Neural progenitor cell (in vitro differentiated cells): ENCODE results near the gene OR10G2. TPM values are rescaled to one million over a fixed set of nuclear protein-coding genes. Genes with fewer than 3 reads are reported as not detected.
A peak's percentile ranks its signal among the peaks of the same experiment; 100 is the strongest.

Experiments used
- DNase-seq: peaks from one replicate; pipeline ENCODE4 v3.0.0-alpha.2; 2016; ENCODE audit warnings: low spot score
- H2AFZ ChIP-seq: fragments of 200-600 bp; sonication (generic); replicated peaks from 2 replicates; pipeline ENCODE4 v1.6.1; 2016; ENCODE audit warnings: antibody characterized with exemption
- H3F3A ChIP-seq: fragments of 200-600 bp; sonication (generic); 2 replicates; pipeline ENCODE4 v1.6.1; 2016; ENCODE audit warnings: antibody characterized with exemption, low read depth
- H3K27ac ChIP-seq: fragments of 200-600 bp; sonication (generic); 2 replicates; pipeline ENCODE4 v1.5.1; 2016; ENCODE audit warnings: mild to moderate bottlenecking
- H3K27me3 ChIP-seq: fragments of 200-600 bp; sonication (generic); 2 replicates; pipeline ENCODE4 v1.6.1; 2016; ENCODE audit warnings: mild to moderate bottlenecking, moderate library complexity
- H3K36me3 ChIP-seq: fragments of 200-600 bp; sonication (generic); 2 replicates; pipeline ENCODE4 v1.5.1; 2016
- H3K4me1 ChIP-seq: fragments of 200-600 bp; sonication (generic); 2 replicates; pipeline ENCODE4 v1.6.1; 2016; ENCODE audit warnings: mixed run types
- H3K4me2 ChIP-seq: fragments of 200-600 bp; sonication (generic); 2 replicates; pipeline ENCODE4 v1.6.1; 2016
- H3K4me3 ChIP-seq: fragments of 200-600 bp; sonication (generic); 2 replicates; pipeline ENCODE4 v1.5.1; 2016
- H3K79me2 ChIP-seq: fragments of 200-600 bp; sonication (generic); 2 replicates; pipeline ENCODE4 v1.6.1; 2016; ENCODE audit warnings: low read depth
- H3K9ac ChIP-seq: fragments of 200-600 bp; sonication (generic); 2 replicates; pipeline ENCODE4 v1.6.1; 2016
- H3K9me3 ChIP-seq: fragments of 200-600 bp; sonication (generic); 2 replicates; pipeline ENCODE4 v1.5.1; 2016; ENCODE audit warnings: low read depth
- H4K20me1 ChIP-seq: fragments of 200-600 bp; sonication (generic); 2 replicates; pipeline ENCODE4 v1.6.1; 2016; ENCODE audit warnings: low read depth
- H3K27ac Mint-ChIP-seq: 3 replicates; pipeline ENCODE4 v1.8.0; 2021; ENCODE audit warnings: mixed read lengths
- H3K27me3 Mint-ChIP-seq: 2 replicates; pipeline ENCODE4 v1.8.0; 2022; ENCODE audit warnings: low read depth, mild to moderate bottlenecking, inconsistent platforms, moderate library complexity, mixed read lengths; ENCODE audit not compliant: insufficient read depth
- H3K36me3 Mint-ChIP-seq: 3 replicates; pipeline ENCODE4 v1.8.0; 2021; ENCODE audit warnings: mixed read lengths
- H3K4me1 Mint-ChIP-seq: 3 replicates; pipeline ENCODE4 v1.8.0; 2021; ENCODE audit warnings: mixed read lengths
- H3K4me3 Mint-ChIP-seq: 3 replicates; pipeline ENCODE4 v1.8.0; 2021; ENCODE audit warnings: mild to moderate bottlenecking, moderate library complexity, mixed read lengths
- H3K9me3 Mint-ChIP-seq: 3 replicates; pipeline ENCODE4 v1.8.0; 2020; ENCODE audit warnings: mixed read lengths
- EZH2 ChIP-seq: fragments of 200-600 bp; sonication (generic); IDR thresholded peaks from 2 replicates; pipeline ENCODE4 v1.6.1; 2017; ENCODE audit warnings: antibody characterized with exemption, mild to moderate bottlenecking, moderate library complexity
- EZH2phosphoT487 ChIP-seq: fragments of 200-600 bp; sonication (generic); IDR thresholded peaks from 2 replicates; pipeline ENCODE4 v1.6.1; 2017; ENCODE audit warnings: antibody characterized with exemption
- total RNA-seq: library from RNA; depleted of rRNA; stranded (reverse); fragments of >200 nt; gene quantifications from 2 replicates; pipeline ENCODE4 v1.2.3, GENCODE V29; 2015; ENCODE audit warnings: low replicate concordance
- TF ChIP-seq, protein P1 (sequence below): fragments of 200-600 bp; sonication (generic); IDR thresholded peaks from 2 replicates; pipeline ENCODE4 v1.5.1; 2017; ENCODE audit warnings: antibody characterized with exemption, mild to moderate bottlenecking

Gene OR10G2
- total RNA-seq, 1 donor from 2014 or later: not detected

DNA sequence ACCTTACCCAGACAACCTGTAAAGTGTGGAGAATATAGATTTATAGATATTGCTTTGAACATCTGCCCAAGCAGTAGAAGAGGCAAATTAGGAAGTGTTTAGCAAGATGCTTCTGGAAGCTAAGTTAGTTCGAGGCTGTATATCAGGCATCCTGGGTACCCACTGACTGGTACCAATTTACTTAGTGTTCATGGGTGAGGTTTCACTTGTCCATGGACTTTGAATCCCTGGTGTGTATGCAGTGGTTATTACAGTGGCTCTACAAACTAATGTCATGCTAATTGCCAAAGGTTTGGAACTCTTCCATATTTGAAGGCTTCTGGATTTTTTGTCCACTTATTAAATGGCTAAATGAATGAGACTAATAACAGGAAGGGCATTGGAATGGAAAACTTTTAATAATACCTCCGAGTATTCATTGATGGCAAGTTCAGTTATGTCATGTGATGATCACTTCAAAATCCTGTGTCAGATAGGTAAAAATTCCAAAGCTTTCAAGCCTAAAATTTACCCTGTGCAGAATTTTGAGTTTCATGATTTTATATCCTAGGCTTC is 18.7 kb upstream of the OR10G2 start, which contains the start of gene OR4E2:
Gene OR4E2, plus strand, starts transcription at position 505 of the 555 bp plus-strand sequence. CDS start 11,248 bp downstream, outside the sequence.
- Mint-ChIP-seq H3K27ac (no peak within 1 kb of the TSS), H3K36me3 (no peaks in the 10 kb centered on the region), H3K4me3 (no peak within 1 kb of the TSS), H3K27me3 (peaks cover 3% of the 10 kb centered on the region), H3K4me1 (no peaks in the 10 kb centered on the region), H3K9me3 (no peaks in the 10 kb centered on the region)
- H2AFZ ChIP-seq: no peak within 1 kb of the TSS
- no peak within 1 kb of the TSS for H3K4me3 ChIP-seq
- no peak within 1 kb of the TSS for H3K9ac ChIP-seq
- TF ChIP-seq EZH2: no peak
- TF ChIP-seq, protein P1, sequence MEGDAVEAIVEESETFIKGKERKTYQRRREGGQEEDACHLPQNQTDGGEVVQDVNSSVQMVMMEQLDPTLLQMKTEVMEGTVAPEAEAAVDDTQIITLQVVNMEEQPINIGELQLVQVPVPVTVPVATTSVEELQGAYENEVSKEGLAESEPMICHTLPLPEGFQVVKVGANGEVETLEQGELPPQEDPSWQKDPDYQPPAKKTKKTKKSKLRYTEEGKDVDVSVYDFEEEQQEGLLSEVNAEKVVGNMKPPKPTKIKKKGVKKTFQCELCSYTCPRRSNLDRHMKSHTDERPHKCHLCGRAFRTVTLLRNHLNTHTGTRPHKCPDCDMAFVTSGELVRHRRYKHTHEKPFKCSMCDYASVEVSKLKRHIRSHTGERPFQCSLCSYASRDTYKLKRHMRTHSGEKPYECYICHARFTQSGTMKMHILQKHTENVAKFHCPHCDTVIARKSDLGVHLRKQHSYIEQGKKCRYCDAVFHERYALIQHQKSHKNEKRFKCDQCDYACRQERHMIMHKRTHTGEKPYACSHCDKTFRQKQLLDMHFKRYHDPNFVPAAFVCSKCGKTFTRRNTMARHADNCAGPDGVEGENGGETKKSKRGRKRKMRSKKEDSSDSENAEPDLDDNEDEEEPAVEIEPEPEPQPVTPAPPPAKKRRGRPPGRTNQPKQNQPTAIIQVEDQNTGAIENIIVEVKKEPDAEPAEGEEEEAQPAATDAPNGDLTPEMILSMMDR: no peak
- TF ChIP-seq EZH2phosphoT487: no peak
- H3K27ac ChIP-seq: no peak within 1 kb of the TSS
- H4K20me1 ChIP-seq: no peaks in the 10 kb centered on the region
- no peaks in the 10 kb centered on the region for H3K79me2 ChIP-seq
- H3K4me1 ChIP-seq: no peaks in the 10 kb centered on the region
- DNase-seq: no peak
- no peaks in the 10 kb centered on the region for H3K9me3 ChIP-seq
- no peaks in the 10 kb centered on the region for H3K27me3 ChIP-seq
- no peaks in the 10 kb centered on the region for H3K36me3 ChIP-seq
- H3F3A ChIP-seq: no peaks in the 10 kb centered on the region
- no peak within 1 kb of the TSS for H3K4me2 ChIP-seq

DNA sequence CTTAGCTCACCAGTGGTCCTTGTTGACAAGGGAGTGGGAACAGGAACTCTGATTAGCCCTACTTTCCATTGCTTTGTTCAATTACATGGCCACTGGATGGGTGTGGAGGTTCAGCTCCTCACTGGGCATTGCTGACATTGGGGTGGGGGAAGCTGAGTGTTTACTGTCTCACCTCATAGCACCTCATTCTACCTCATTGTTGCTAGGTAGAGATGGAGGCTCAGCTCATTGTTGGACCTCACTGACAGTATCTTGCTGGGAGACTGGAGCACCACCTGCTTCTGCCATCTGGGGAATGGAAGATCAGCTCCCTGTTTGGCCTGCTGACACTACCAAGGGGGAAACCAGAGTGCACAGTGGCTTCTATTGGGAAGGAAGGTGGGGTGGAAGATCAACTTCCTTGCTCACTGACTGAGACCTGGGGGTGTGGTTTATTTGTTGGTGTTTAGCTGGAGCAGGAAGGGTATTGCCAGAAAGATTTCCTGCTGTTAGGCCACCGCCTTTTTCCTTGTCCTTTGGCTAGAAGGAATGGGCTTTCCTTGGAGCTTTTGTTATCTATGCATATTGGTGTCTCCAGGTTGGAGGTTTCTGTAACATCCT is 17.6 kb upstream of the OR10G2 start:
- no peak overlapping the region for H2AFZ ChIP-seq
- H3K4me3 ChIP-seq: no peak overlapping the region
- Mint-ChIP-seq H3K4me3 (no peak overlapping the region), H3K36me3 (no peaks in the 10 kb centered on the region), H3K27ac (no peak overlapping the region), H3K9me3 (no peaks in the 10 kb centered on the region), H3K27me3 (peaks cover 3% of the 10 kb centered on the region), H3K4me1 (no peaks in the 10 kb centered on the region)
- H3K27ac ChIP-seq: no peak overlapping the region
- TF ChIP-seq, protein P1: no peak
- TF ChIP-seq EZH2phosphoT487 (no peak), EZH2 (no peak)
- H3K36me3 ChIP-seq: no peaks in the 10 kb centered on the region
- no peaks in the 10 kb centered on the region for H4K20me1 ChIP-seq
- DNase-seq: peak; percentile 18
- H3K9ac ChIP-seq: no peak overlapping the region
- H3K4me1 ChIP-seq: no peaks in the 10 kb centered on the region
- no peaks in the 10 kb centered on the region for H3K79me2 ChIP-seq
- H3F3A ChIP-seq: no peaks in the 10 kb centered on the region
- no peaks in the 10 kb centered on the region for H3K9me3 ChIP-seq
- no peaks in the 10 kb centered on the region for H3K27me3 ChIP-seq
- H3K4me2 ChIP-seq: no peak overlapping the region

DNA sequence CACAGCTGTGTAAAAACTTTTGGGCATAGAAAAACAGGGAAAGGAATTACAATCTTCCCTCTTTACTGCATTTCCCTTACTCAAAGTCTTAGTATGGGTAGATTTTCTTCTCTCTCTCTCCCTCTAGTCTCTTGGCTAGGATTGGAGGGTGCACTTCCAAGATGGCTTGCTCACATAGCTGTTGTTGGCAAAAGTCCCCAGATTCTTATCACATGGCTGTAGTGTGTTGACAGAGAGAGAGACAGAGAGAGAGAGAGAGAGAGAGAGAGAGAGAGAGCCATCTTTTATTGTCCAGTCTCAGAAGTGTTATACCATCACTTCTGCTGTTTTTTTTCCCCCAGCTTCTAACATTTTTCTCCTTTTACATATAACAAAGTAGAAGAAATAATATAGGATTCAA is 12.6 kb upstream of the OR10G2 start:
- Histone ChIP-seq H3K4me2 (no peak overlapping the region), H3K27me3 (no peaks in the 10 kb centered on the region), H2AFZ (no peak overlapping the region), H3K36me3 (no peaks in the 10 kb centered on the region), H3K9me3 (no peaks in the 10 kb centered on the region), H3K79me2 (no peaks in the 10 kb centered on the region), H4K20me1 (no peaks in the 10 kb centered on the region), H3F3A (no peaks in the 10 kb centered on the region), H3K4me3 (no peak overlapping the region), H3K4me1 (no peaks in the 10 kb centered on the region), H3K27ac (no peak overlapping the region), H3K9ac (no peak overlapping the region)
- no peaks in the 10 kb centered on the region for H3K4me1 Mint-ChIP-seq
- H3K9me3 Mint-ChIP-seq: no peaks in the 10 kb centered on the region
- TF ChIP-seq, protein P1: no peak
- no peak for TF ChIP-seq EZH2phosphoT487
- TF ChIP-seq EZH2: no peak
- peaks cover 3% of the 10 kb centered on the region for H3K27me3 Mint-ChIP-seq
- DNase-seq: no peak
- H3K27ac Mint-ChIP-seq: no peak overlapping the region
- no peaks in the 10 kb centered on the region for H3K36me3 Mint-ChIP-seq
- H3K4me3 Mint-ChIP-seq: no peak overlapping the region
